H1 (cell line): Measurements from ENCODE around the gene SAMD4A. TPM values are rescaled to one million over a fixed set of nuclear protein-coding genes. Genes with fewer than 3 reads are reported as not detected.

ENCODE experiments used
- CTCF ChIA-PET: fragments of 300-600 bp; sonication (Branson Sonifier 250); formaldehyde crosslinking; loops from one replicate; lab custom pipeline; 2021; ENCODE audit not compliant: partially characterized antibody; lab: Charles Lee
- POLR2A ChIA-PET: fragments of 300-600 bp; sonication (Branson Sonifier 250); formaldehyde crosslinking; loops from one replicate; lab custom pipeline; 2021; ENCODE audit warnings: inconsistent platforms; ENCODE audit not compliant: partially characterized antibody; lab: Charles Lee
- DNase-seq, 2 experiments: peaks; one replicate each; pipeline versions ENCODE4 v3.0.0 to v3.0.0-alpha.2; 2010 to 2022; ENCODE audit warnings: low spot score in 2 of 2, low read depth in 1 of 2, mixed read lengths in 1 of 2
- FAIRE-seq: peaks from 2 replicates; lab custom pipeline; 2011; peaks lifted over from hg19 to GRCh38; lab: Jason Lieb, UNC
- H2AFZ ChIP-seq: 2 replicates; pipeline ENCODE4 v1.8.1; 2012; ENCODE audit warnings: low read length, inconsistent platforms
- H2AK5ac ChIP-seq: 2 replicates; pipeline ENCODE4 v1.6.1; 2013; ENCODE audit warnings: low read depth, low read length
- H2BK120ac ChIP-seq: replicated peaks from 2 replicates; pipeline ENCODE3; 2013; ENCODE audit warnings: low read depth, low read length, inconsistent platforms
- H2BK12ac ChIP-seq: 2 replicates; pipeline ENCODE4 v1.6.1; 2013; ENCODE audit warnings: low read depth, low read length
- H2BK15ac ChIP-seq: 2 replicates; pipeline ENCODE4 v1.6.1; 2013; ENCODE audit warnings: low read length
- H2BK20ac ChIP-seq: 2 replicates; pipeline ENCODE4 v1.6.1; 2013; ENCODE audit warnings: low read length
- H2BK5ac ChIP-seq: 2 replicates; pipeline ENCODE4 v1.6.1; 2013; ENCODE audit warnings: low read depth, low read length
- H3K14ac ChIP-seq: 2 replicates; pipeline ENCODE4 v1.6.1; 2013; ENCODE audit warnings: inconsistent platforms; ENCODE audit not compliant: insufficient read length
- H3K18ac ChIP-seq: 2 replicates; pipeline ENCODE4 v1.6.1; 2013; ENCODE audit warnings: low read length; ENCODE audit errors: extremely low read depth
- H3K23ac ChIP-seq: 2 replicates; pipeline ENCODE4 v1.6.1; 2013; ENCODE audit warnings: inconsistent platforms; ENCODE audit not compliant: insufficient read length
- H3K23me2 ChIP-seq: 2 replicates; pipeline ENCODE4 v1.6.1; 2013; ENCODE audit warnings: low read depth, low read length
- H3K27ac ChIP-seq: 2 replicates; pipeline ENCODE4 v1.6.1; 2011; ENCODE audit warnings: low read depth, low read length, inconsistent platforms
- H3K27me3 ChIP-seq, 4 experiments: replicated peaks in 1 of 4; 1 replicate in 1 of 4; 2 replicates in 3 of 4; pipeline versions ENCODE4 v1.6.1 to v1.8.1; 2011 to 2013; ENCODE audit warnings: low read length in 3 of 4, mild to moderate bottlenecking in 3 of 4, inconsistent platforms in 2 of 4, mixed read lengths in 2 of 4, moderate library complexity in 1 of 4; ENCODE audit not compliant: control insufficient read depth in 3 of 4, insufficient read depth in 3 of 4; ENCODE audit errors: extremely low read depth in 1 of 4
- H3K36me3 ChIP-seq, 4 experiments: 2 replicates each; pipeline versions ENCODE4 v1.6.1 to v1.8.1; 2011 to 2013; ENCODE audit warnings: mild to moderate bottlenecking in 4 of 4, low read length in 3 of 4, moderate library complexity in 2 of 4, control low read depth in 1 of 4, inconsistent platforms in 1 of 4; ENCODE audit not compliant: insufficient read depth in 4 of 4, control insufficient read depth in 2 of 4
- H3K4ac ChIP-seq: replicated peaks from 2 replicates; pipeline ENCODE3; 2013; ENCODE audit warnings: low read length, low read depth, mixed read lengths, inconsistent platforms; ENCODE audit not compliant: insufficient read length
- H3K4me1 ChIP-seq, 4 experiments: replicated peaks in 1 of 4; 1 replicate in 1 of 4; 2 replicates in 3 of 4; pipeline versions ENCODE4 v1.6.1 to v1.8.1; 2011 to 2013; ENCODE audit warnings: low read length in 3 of 4, inconsistent platforms in 2 of 4, mixed read lengths in 1 of 4; ENCODE audit not compliant: insufficient read depth in 4 of 4, control insufficient read depth in 3 of 4
- H3K4me2 ChIP-seq, 2 experiments: 2 replicates each; pipeline versions ENCODE4 v1.6.1 to v1.8.1; 2011 to 2013; ENCODE audit warnings: low read depth in 2 of 2, low read length in 2 of 2, control low read depth in 1 of 2, inconsistent platforms in 1 of 2, mild to moderate bottlenecking in 1 of 2; ENCODE audit not compliant: insufficient read depth in 1 of 2
- H3K4me3 ChIP-seq, 4 experiments: fragments of 200-600, 300-600 bp in 1 of 4; sonication (generic), shearing (Covaris generic), sonication (Bioruptor Twin) in 1 of 4; 2 replicates each; pipeline versions ENCODE4 v1.5.1 to v1.8.1; 2011 to 2016; ENCODE audit warnings: low read length in 4 of 4, low read depth in 3 of 4, control low read depth in 2 of 4, inconsistent platforms in 2 of 4, mild to moderate bottlenecking in 2 of 4, mixed read lengths in 1 of 4, moderate library complexity in 1 of 4; ENCODE audit not compliant: insufficient read depth in 2 of 4; ENCODE audit errors: extremely low read depth in 1 of 4
- H3K56ac ChIP-seq: replicated peaks from 2 replicates; pipeline ENCODE3; 2013; ENCODE audit warnings: low read depth, mild to moderate bottlenecking, mixed read lengths, low read length, inconsistent platforms; ENCODE audit not compliant: insufficient read length
- H3K79me1 ChIP-seq: 2 replicates; pipeline ENCODE4 v1.6.1; 2013; ENCODE audit warnings: low read depth, low read length, control low read depth
- H3K79me2 ChIP-seq, 2 experiments: 2 replicates each; pipeline versions ENCODE4 v1.6.1 to v1.8.1; 2012 to 2013; ENCODE audit warnings: low read length in 2 of 2, mild to moderate bottlenecking in 2 of 2, inconsistent platforms in 1 of 2; ENCODE audit not compliant: insufficient read depth in 2 of 2, control insufficient read depth in 1 of 2
- H3K9ac ChIP-seq, 4 experiments: replicated peaks in 1 of 4; 1 replicate in 1 of 4; 2 replicates in 3 of 4; pipeline versions ENCODE4 v1.6.1 to v1.8.1; 2011 to 2013; ENCODE audit warnings: low read depth in 3 of 4, low read length in 3 of 4, control low read depth in 2 of 4, mild to moderate bottlenecking in 2 of 4, moderate library complexity in 2 of 4, inconsistent platforms in 1 of 4; ENCODE audit errors: extremely low read depth in 1 of 4
- H3K9me3 ChIP-seq, 2 experiments: 2 replicates each; pipeline versions ENCODE4 v1.6.1 to v1.8.1; 2012 to 2013; ENCODE audit warnings: mild to moderate bottlenecking in 2 of 2, moderate library complexity in 2 of 2, control low read depth in 1 of 2, inconsistent platforms in 1 of 2, low read depth in 1 of 2, low read length in 1 of 2, mixed read lengths in 1 of 2; ENCODE audit not compliant: insufficient read depth in 2 of 2
- H4K20me1 ChIP-seq, 2 experiments: replicated peaks in 1 of 2; 2 replicates each; pipeline versions ENCODE3 to v1.8.1; 2011 to 2013; ENCODE audit warnings: inconsistent platforms in 2 of 2, low read length in 2 of 2, mild to moderate bottlenecking in 1 of 2; ENCODE audit not compliant: insufficient read depth in 2 of 2, control insufficient read depth in 1 of 2
- H4K5ac ChIP-seq: 2 replicates; pipeline ENCODE4 v1.6.1; 2013; ENCODE audit warnings: low read length, low read depth, mixed read lengths, inconsistent platforms; ENCODE audit not compliant: insufficient read length
- H4K8ac ChIP-seq: 2 replicates; pipeline ENCODE4 v1.8.0; 2013; ENCODE audit warnings: mild to moderate bottlenecking, moderate library complexity, low read length, inconsistent platforms; ENCODE audit not compliant: insufficient read depth; ENCODE audit errors: extremely low read depth
- H4K91ac ChIP-seq: replicated peaks from 2 replicates; pipeline ENCODE3; 2013; ENCODE audit warnings: low read length, mixed read lengths, inconsistent platforms; ENCODE audit not compliant: insufficient read length
- CHD1 ChIP-seq: IDR thresholded peaks from 2 replicates; pipeline ENCODE4 v1.6.1; 2012; ENCODE audit warnings: low read depth, low read length, improper control_type of control experiment
- CHD2 ChIP-seq: IDR thresholded peaks from 2 replicates; pipeline ENCODE4 v1.6.1; 2012; ENCODE audit warnings: low read length, improper control_type of control experiment
- JUN ChIP-seq: IDR thresholded peaks from 2 replicates; pipeline ENCODE4 v1.6.1; 2011; ENCODE audit warnings: low read depth, mild to moderate bottlenecking, improper control_type of control experiment, low read length
- NRF1 ChIP-seq: IDR thresholded peaks from 2 replicates; pipeline ENCODE4 v1.6.1; 2011; ENCODE audit warnings: mild to moderate bottlenecking, low read depth, low read length, improper control_type of control experiment
- PHF8 ChIP-seq: fragments of 200-600 bp; sonication (generic); conservative IDR thresholded peaks from 2 replicates; pipeline ENCODE4 v1.7.1; 2012; ENCODE audit warnings: low read depth, mild to moderate bottlenecking, inconsistent platforms, low read length, moderate library complexity
- SRF ChIP-seq: IDR thresholded peaks from 2 replicates; pipeline ENCODE4 v1.6.1; 2011; ENCODE audit warnings: mild to moderate bottlenecking, low read depth, low read length, moderate library complexity
- WGBS, 2 experiments: shearing (Covaris generic) in 1 of 2; methylation state at CpG; one replicate each; pipeline versions ENCODE4 v1.1.6 to v1.1.7; 2013 to 2015; ENCODE audit warnings: low lambda C conversion rate in 2 of 2, mixed read lengths in 2 of 2, inconsistent platforms in 1 of 2, low coverage in 1 of 2, missing lambda C conversion rate in 1 of 2; ENCODE audit not compliant: insufficient replicate concordance in 2 of 2, insufficient coverage in 1 of 2, insufficient read length in 1 of 2; ENCODE audit errors: extremely low coverage in 1 of 2, missing lambda C conversion rate in 1 of 2; 5-methylcytosine and 5-hydroxymethylcytosine counted together
- polyA plus RNA-seq, 7 experiments: library from polyadenylated mRNA; depleted of rRNA in 3 of 7; stranded (reverse) in 5 of 7; unstranded in 2 of 7; fragments of >200 nt in 5 of 7; fragments of 200-250 nt in 2 of 7; gene quantifications; 1 replicate in 5 of 7; 2 replicates in 1 of 7; 4 replicates in 1 of 7; pipeline versions ENCODE4 v1.2.1 to v1.2.3, GENCODE V29; 2011 to 2013; ENCODE audit warnings: missing spikeins in 2 of 7, mixed read lengths in 2 of 7
- total RNA-seq: library from RNA; stranded (reverse); fragmentation: NEBNext Ultra II Directional; extraction: Animal tissue kit (Norgen Biotek cat#: 25700); gene quantifications from 2 replicates; pipeline ENCODE4 v1.2.1, GENCODE V29; 2021

The SAMD4A gene
- total and polyA plus RNA-seq, 2 of the 8 experiments (the other 6 are each of a cell fraction or from before 2014, with no cell fraction given) = 2.4 to 12.3 TPM

- WGBS, 2 experiments = 75% methylated on average over 8 of the region's 8 CpGs; no CpG with 5 or more reads in 1 of the 2 experiments
- Histone ChIP-seq H4K20me1 (no peaks in the 10 kb centered on the region), H4K5ac (no peak overlapping the region)
- TF ChIP-seq JUN (no peak), PHF8 (no peak), CHD1 (no peak), NRF1 (no peak), CHD2 (no peak), SRF (no peak)
- TF ChIP-seq, all 59 proteins: peak for 0
- Histone ChIP-seq H3K4me2 (no peak overlapping the region), H2BK120ac (no peak overlapping the region), H3K4me1 (peaks cover 0 to 11% (median 2%) of the 10 kb centered on the region in 4 experiments; a peak in 4 of 7 replicates), H4K8ac (no peak overlapping the region), H2BK15ac (no peak overlapping the region), H3K23ac (no peak overlapping the region), H3K27ac (no peak overlapping the region), H3K18ac (no peak overlapping the region), H3K27me3 (no peaks in the 10 kb centered on the region), H4K91ac (no peak overlapping the region), H2AK5ac (no peak overlapping the region), H3K23me2 (no peaks in the 10 kb centered on the region; the same call in 1 of the 2 replicates), H3K4ac (no peak overlapping the region), H2AFZ (no peak overlapping the region), H2BK12ac (no peak overlapping the region), H2BK20ac (no peak overlapping the region), H3K4me3 (no peak overlapping the region), H3K79me2 (no peaks in the 10 kb centered on the region), H3K36me3 (no peaks in the 10 kb centered on the region), H3K56ac (no peak overlapping the region), H3K9me3 (no peaks in the 10 kb centered on the region), H3K14ac (no peak overlapping the region), H3K79me1 (no peaks in the 10 kb centered on the region), H3K9ac (no peak overlapping the region), H2BK5ac (no peak overlapping the region)
- no peak for FAIRE-seq
- no peak for DNase-seq
- ChIA-PET POLR2A (interaction anchor here (0.6 kb wide), 1 partner anchor 140 kb away, joined by 3 read pairs; no protein-coding TSS in a partner anchor), CTCF (interaction anchor here (0.9 to 6.2 kb wide), 14 partner anchors 7 to 228 kb away, joined by 3 to 86 read pairs (median 4); no protein-coding TSS in a partner anchor)
These were observed 210.5 kb downstream of the SAMD4A start for GRCh38 chr14:54777395-54777794.
